Sigmoid colon (tissue), 4 donors: ENCODE measurements around the gene RAP1A.

Experiments used
- EP300 ChIP-seq, 4 donors: sonication (generic); formaldehyde crosslinking; IDR thresholded peaks; one replicate each; pipeline ENCODE4 v1.6.1; 2017; ENCODE audit warnings: antibody characterized with exemption in 4 of 4
- POLR2A ChIP-seq, 2 donors: fragments of 450-650 bp; IDR thresholded peaks; one replicate each; pipeline ENCODE4 v1.6.1; 2016; ENCODE audit warnings: antibody characterized with exemption in 2 of 2, mild to moderate bottlenecking in 2 of 2, moderate library complexity in 2 of 2
- TF ChIP-seq, protein P1 (sequence below), 4 experiments: fragments of 450-650 bp in 3 of 4; fragments of 200-600 bp in 1 of 4; IDR thresholded peaks; one replicate each; pipeline ENCODE4 v1.5.1; 2016 to 2019; ENCODE audit warnings: antibody characterized with exemption in 4 of 4, mild to moderate bottlenecking in 3 of 4, moderate library complexity in 2 of 4

DNA sequence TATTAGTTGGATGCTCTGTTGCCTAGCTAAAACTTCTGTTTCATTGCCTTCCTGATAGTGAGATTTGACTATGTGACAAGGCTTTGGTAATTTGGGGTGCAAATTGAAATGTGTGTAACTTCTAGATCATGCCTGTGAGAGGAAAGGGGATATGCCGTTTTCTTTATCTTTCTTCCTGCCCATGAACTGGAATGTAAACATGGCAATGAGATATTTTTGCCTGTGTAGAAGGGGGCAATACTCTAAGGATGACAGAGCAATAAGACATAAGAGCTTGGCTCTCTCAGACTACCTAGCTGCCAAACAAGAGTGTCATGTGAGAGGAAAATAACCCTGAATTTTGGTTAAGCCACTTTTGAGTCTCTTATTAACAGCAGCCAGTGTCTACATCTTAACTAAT, 49.7 kb downstream of the RAP1A start:
- TF ChIP-seq, protein P1, sequence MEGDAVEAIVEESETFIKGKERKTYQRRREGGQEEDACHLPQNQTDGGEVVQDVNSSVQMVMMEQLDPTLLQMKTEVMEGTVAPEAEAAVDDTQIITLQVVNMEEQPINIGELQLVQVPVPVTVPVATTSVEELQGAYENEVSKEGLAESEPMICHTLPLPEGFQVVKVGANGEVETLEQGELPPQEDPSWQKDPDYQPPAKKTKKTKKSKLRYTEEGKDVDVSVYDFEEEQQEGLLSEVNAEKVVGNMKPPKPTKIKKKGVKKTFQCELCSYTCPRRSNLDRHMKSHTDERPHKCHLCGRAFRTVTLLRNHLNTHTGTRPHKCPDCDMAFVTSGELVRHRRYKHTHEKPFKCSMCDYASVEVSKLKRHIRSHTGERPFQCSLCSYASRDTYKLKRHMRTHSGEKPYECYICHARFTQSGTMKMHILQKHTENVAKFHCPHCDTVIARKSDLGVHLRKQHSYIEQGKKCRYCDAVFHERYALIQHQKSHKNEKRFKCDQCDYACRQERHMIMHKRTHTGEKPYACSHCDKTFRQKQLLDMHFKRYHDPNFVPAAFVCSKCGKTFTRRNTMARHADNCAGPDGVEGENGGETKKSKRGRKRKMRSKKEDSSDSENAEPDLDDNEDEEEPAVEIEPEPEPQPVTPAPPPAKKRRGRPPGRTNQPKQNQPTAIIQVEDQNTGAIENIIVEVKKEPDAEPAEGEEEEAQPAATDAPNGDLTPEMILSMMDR (IDR thresholded peaks at IDR 0.05), result no peak
- TF ChIP-seq EP300 (IDR thresholded peaks at IDR 0.05) (no peak), POLR2A (IDR thresholded peaks at IDR 0.05) (no peak)
